Caco-2 (cell line): ENCODE results near the gene LAMB4. TPM values are rescaled to one million over a fixed set of nuclear protein-coding genes. Genes with fewer than 3 reads are reported as not detected.
A peak's percentile ranks its signal among the peaks of the same experiment; 100 is the strongest.

Experiments used
- BruUV-seq: library from RNA; stranded (reverse); fragments of 400-500 nt; replicated peaks from 2 replicates; lab custom pipeline; 2021; lab: Mats Ljungman, UMichigan
- CTCF ChIA-PET: fragments of 300-600 bp; sonication (Branson Sonifier 250); formaldehyde crosslinking; loops from one replicate; lab custom pipeline; 2022; ENCODE audit warnings: antibody characterized with exemption; lab: Charles Lee
- POLR2A ChIA-PET: fragments of 300-600 bp; sonication (Branson Sonifier 250); formaldehyde crosslinking; loops from one replicate; lab custom pipeline; 2022; ENCODE audit warnings: antibody characterized with exemption; lab: Charles Lee
- DNase-seq, 2 experiments: peaks; one replicate each; pipeline versions ENCODE4 v3.0.0 to v3.0.0-alpha.2; 2020 to 2022
- H3K27me3 ChIP-seq: replicated peaks from 2 replicates; pipeline ENCODE4 v1.6.0; 2011; ENCODE audit warnings: low read length; ENCODE audit not compliant: control insufficient read depth, insufficient read depth
- H3K36me3 ChIP-seq: 2 replicates; pipeline ENCODE4 v1.5.1; 2011; ENCODE audit warnings: low read length; ENCODE audit not compliant: control insufficient read depth, insufficient read depth
- H3K4me1 ChIP-seq: fragments of 250-450 bp; sonication (Bioruptor Pico); 2 replicates; pipeline ENCODE4 v1.5.1; 2020; ENCODE audit warnings: mild to moderate bottlenecking
- H3K4me3 ChIP-seq: 2 replicates; pipeline ENCODE4 v1.5.1; 2011; ENCODE audit warnings: low read depth, mild to moderate bottlenecking, control low read depth, low read length
- H3K9me3 ChIP-seq: fragments of 250-450 bp; sonication (Bioruptor Pico); 2 replicates; pipeline ENCODE4 v1.5.1; 2020; ENCODE audit warnings: mild to moderate bottlenecking, moderate library complexity
- H3K27ac Mint-ChIP-seq: one replicate; pipeline ENCODE4 v1.8.0; 2022; ENCODE audit warnings: mixed read lengths; ENCODE audit not compliant: unreplicated experiment
- H3K27me3 Mint-ChIP-seq: one replicate; pipeline ENCODE4 v1.8.0; 2022; ENCODE audit warnings: mixed read lengths; ENCODE audit not compliant: insufficient read depth, unreplicated experiment
- H3K36me3 Mint-ChIP-seq: one replicate; pipeline ENCODE4 v1.8.0; 2022; ENCODE audit warnings: mild to moderate bottlenecking, mixed read lengths; ENCODE audit not compliant: insufficient read depth, unreplicated experiment
- H3K4me1 Mint-ChIP-seq: one replicate; pipeline ENCODE4 v1.8.0; 2022; ENCODE audit warnings: low read depth, mixed read lengths; ENCODE audit not compliant: unreplicated experiment
- H3K4me3 Mint-ChIP-seq: one replicate; pipeline ENCODE4 v1.8.0; 2022; ENCODE audit warnings: mild to moderate bottlenecking, moderate library complexity, mixed read lengths; ENCODE audit not compliant: unreplicated experiment
- H3K9me3 Mint-ChIP-seq: one replicate; pipeline ENCODE4 v1.8.0; 2022; ENCODE audit warnings: mixed read lengths; ENCODE audit not compliant: unreplicated experiment
- CTCF ChIP-seq, 2 experiments: fragments of 200-600 bp in 1 of 2; IDR thresholded peaks; 1 replicate in 1 of 2; 2 replicates in 1 of 2; pipeline versions ENCODE4 v1.5.1 to v1.8.0; 2011 to 2022; ENCODE audit warnings: antibody characterized with exemption in 1 of 2, control low read depth in 1 of 2, inconsistent platforms in 1 of 2, low read depth in 1 of 2, low read length in 1 of 2, mild to moderate bottlenecking in 1 of 2, moderate library complexity in 1 of 2; ENCODE audit not compliant: insufficient read depth in 1 of 2, severe bottlenecking in 1 of 2, unreplicated experiment in 1 of 2
- intact Hi-C: fragments of 100-400 bp; cut with micrococcal nuclease; formaldehyde crosslinking; loops from one replicate; pipeline ENCODE4 v1.10.0; 2022; ENCODE audit not compliant: unreplicated experiment
- total RNA-seq: library from RNA; stranded (reverse); gene quantifications from 2 replicates; pipeline ENCODE4 v1.2.3, GENCODE V29; 2022

LAMB4 gene
- total RNA-seq, 1 experiment from 2014 or later, result 0.52 TPM

GRCh38 chr7:108014747-108015682, 115.1 kb downstream of the LAMB4 start:
- intact Hi-C loops, result loop anchor here (1.0 to 10.0 kb wide), 4 partner anchors 13 to 510 kb away; partner anchors contain the start of gene PNPLA8
- POLR2A ChIA-PET, result interaction anchor here (0.7 to 1.1 kb wide), 5 partner anchors 9 to 120 kb away, joined by 3 to 13 read pairs (median 5); partner anchors contain the start of gene LAMB1
- H3K4me3 Mint-ChIP-seq, result peak overlapping the region; percentile 39
- TF ChIP-seq CTCF (IDR thresholded peaks at IDR 0.05; ENCODE audit: insufficient read depth in 1 of 2, low read depth in 1 of 2, low read length in 1 of 2, severe bottlenecking in 1 of 2, unreplicated experiment in 1 of 2), result no peak
- H3K9me3 ChIP-seq, result no peaks in the 10 kb centered on the region
- CTCF ChIA-PET, result interaction anchor here (0.5 to 2.2 kb wide), 8 partner anchors 11 to 131 kb away, joined by 3 to 11 read pairs (median 6); no protein-coding TSS in a partner anchor
- H3K4me1 Mint-ChIP-seq, result peaks cover 39% of the 10 kb centered on the region
- H3K4me1 ChIP-seq, result peaks cover 75% of the 10 kb centered on the region
- no TSS peak for BruUV-seq
- no peak overlapping the region for H3K4me3 ChIP-seq
- no peaks in the 10 kb centered on the region for H3K36me3 ChIP-seq
- H3K27ac Mint-ChIP-seq, result peak overlapping the region; percentile 52
- peaks cover 5% of the 10 kb centered on the region for H3K36me3 Mint-ChIP-seq
- H3K27me3 ChIP-seq, result no peaks in the 10 kb centered on the region
- H3K9me3 Mint-ChIP-seq, result no peaks in the 10 kb centered on the region
- peak; percentile 60 to 61 for DNase-seq
- H3K27me3 Mint-ChIP-seq, result no peaks in the 10 kb centered on the region

GRCh38 chr7:108014215-108014614, 115.9 kb downstream of the LAMB4 start:
- Histone ChIP-seq H3K36me3 (no peaks in the 10 kb centered on the region), H3K4me3 (no peak overlapping the region), H3K9me3 (no peaks in the 10 kb centered on the region), H3K27me3 (no peaks in the 10 kb centered on the region), H3K4me1 (peaks cover 80% of the 10 kb centered on the region)
- ChIA-PET POLR2A (no interaction called here), CTCF (interaction anchor here (1.1 to 2.2 kb wide), 2 partner anchors 10 to 81 kb away, joined by 10 to 11 read pairs; no protein-coding TSS in a partner anchor)
- no peak overlapping the region for H3K4me3 Mint-ChIP-seq
- no TSS peak for BruUV-seq
- TF ChIP-seq CTCF (IDR thresholded peaks at IDR 0.05; ENCODE audit: insufficient read depth in 1 of 2, low read depth in 1 of 2, low read length in 1 of 2, severe bottlenecking in 1 of 2, unreplicated experiment in 1 of 2), result no peak
- intact Hi-C loops, result loop anchor here (10.0 kb wide), 1 partner anchor 511 kb away; the partner anchor contains the start of gene PNPLA8
- H3K9me3 Mint-ChIP-seq, result no peaks in the 10 kb centered on the region
- H3K36me3 Mint-ChIP-seq, result peaks cover 5% of the 10 kb centered on the region
- H3K27me3 Mint-ChIP-seq, result no peaks in the 10 kb centered on the region
- peaks cover 40% of the 10 kb centered on the region for H3K4me1 Mint-ChIP-seq
- no peak for DNase-seq
- H3K27ac Mint-ChIP-seq, result peak overlapping the region; percentile 52
